Neutrophil (primary cell): ENCODE data around the gene NTM.

ENCODE experiments used
- H3K27ac ChIP-seq: fragments of 200-600 bp; sonication (generic); 2 replicates; pipeline ENCODE4 v1.5.1; 2016; ENCODE audit warnings: mild to moderate bottlenecking, moderate library complexity
- H3K27me3 ChIP-seq: fragments of 200-600 bp; sonication (generic); 2 replicates; pipeline ENCODE4 v1.6.0; 2016; ENCODE audit warnings: mild to moderate bottlenecking
- H3K36me3 ChIP-seq: fragments of 200-600 bp; sonication (generic); 2 replicates; pipeline ENCODE4 v1.5.1; 2017
- H3K4me1 ChIP-seq, 2 experiments: fragments of 200-600 bp in 1 of 2; sonication (generic) in 1 of 2; 1 replicate in 1 of 2; 2 replicates in 1 of 2; pipeline versions ENCODE4 v1.5.1 to v1.6.1; 2013 to 2016; ENCODE audit warnings: low read depth in 1 of 2, low read length in 1 of 2, mild to moderate bottlenecking in 1 of 2, moderate library complexity in 1 of 2; ENCODE audit not compliant: control insufficient read depth in 1 of 2, insufficient read depth in 1 of 2
- H3K4me3 ChIP-seq, 2 experiments: fragments of 200-600 bp in 1 of 2; sonication (generic) in 1 of 2; 1 replicate in 1 of 2; 2 replicates in 1 of 2; pipeline ENCODE4 v1.5.1; 2013 to 2016; ENCODE audit warnings: low read depth in 1 of 2, low read length in 1 of 2, mild to moderate bottlenecking in 1 of 2, moderate library complexity in 1 of 2
- H3K9me3 ChIP-seq: fragments of 200-600 bp; sonication (generic); 2 replicates; pipeline ENCODE4 v1.5.1; 2016
- TF ChIP-seq, protein P1 (sequence below): fragments of 200-600 bp; sonication (generic); IDR thresholded peaks from 2 replicates; pipeline ENCODE4 v1.5.1; 2016; ENCODE audit warnings: antibody characterized with exemption

NTM gene

DNA sequence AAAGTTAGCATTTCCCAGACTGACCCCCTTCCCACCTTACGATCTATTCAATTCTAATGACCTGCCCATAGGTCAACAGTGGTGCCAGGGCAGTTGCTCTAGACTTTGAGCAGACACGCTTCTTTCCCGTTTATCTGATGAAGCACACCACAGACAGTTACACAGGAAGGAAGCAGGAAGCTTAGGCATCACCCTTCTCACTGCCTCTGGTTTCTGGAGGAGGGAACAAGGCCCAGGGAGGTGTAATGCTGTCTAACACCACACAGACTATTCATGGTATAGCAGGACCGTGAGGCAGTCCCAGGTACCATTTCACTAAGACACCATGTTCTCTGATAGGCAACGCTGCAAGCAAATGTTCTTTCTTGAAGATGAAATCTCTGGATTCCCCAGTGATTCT, 279.4 kb downstream of the NTM start:
- Histone ChIP-seq H3K27ac (no peak overlapping the region), H3K4me1 (no peaks in the 10 kb centered on the region), H3K36me3 (no peaks in the 10 kb centered on the region), H3K9me3 (no peaks in the 10 kb centered on the region), H3K27me3 (no peaks in the 10 kb centered on the region), H3K4me3 (no peak overlapping the region)
- TF ChIP-seq, protein P1, sequence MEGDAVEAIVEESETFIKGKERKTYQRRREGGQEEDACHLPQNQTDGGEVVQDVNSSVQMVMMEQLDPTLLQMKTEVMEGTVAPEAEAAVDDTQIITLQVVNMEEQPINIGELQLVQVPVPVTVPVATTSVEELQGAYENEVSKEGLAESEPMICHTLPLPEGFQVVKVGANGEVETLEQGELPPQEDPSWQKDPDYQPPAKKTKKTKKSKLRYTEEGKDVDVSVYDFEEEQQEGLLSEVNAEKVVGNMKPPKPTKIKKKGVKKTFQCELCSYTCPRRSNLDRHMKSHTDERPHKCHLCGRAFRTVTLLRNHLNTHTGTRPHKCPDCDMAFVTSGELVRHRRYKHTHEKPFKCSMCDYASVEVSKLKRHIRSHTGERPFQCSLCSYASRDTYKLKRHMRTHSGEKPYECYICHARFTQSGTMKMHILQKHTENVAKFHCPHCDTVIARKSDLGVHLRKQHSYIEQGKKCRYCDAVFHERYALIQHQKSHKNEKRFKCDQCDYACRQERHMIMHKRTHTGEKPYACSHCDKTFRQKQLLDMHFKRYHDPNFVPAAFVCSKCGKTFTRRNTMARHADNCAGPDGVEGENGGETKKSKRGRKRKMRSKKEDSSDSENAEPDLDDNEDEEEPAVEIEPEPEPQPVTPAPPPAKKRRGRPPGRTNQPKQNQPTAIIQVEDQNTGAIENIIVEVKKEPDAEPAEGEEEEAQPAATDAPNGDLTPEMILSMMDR = no peak

DNA sequence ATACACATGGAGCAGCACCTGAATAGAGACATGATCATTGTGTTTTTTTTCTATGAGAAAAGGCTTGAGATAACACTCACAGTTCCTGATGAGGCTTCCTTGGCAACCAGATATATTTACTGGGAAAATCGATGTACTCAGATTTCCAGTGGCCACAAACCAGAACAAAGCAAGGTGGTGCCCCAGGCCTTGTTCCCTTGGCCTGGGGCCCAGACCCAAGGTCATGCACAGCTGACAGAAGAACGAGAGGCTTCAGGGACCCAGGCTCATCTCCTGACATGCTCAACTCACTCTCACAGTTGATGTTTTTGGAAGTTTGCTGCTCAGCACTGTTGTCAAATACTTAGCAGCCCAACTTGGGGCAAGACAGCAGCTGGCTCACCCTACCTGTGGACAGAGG, 281.8 kb downstream of the NTM start:
- Histone ChIP-seq H3K4me3 (no peak overlapping the region), H3K27ac (no peak overlapping the region), H3K27me3 (no peaks in the 10 kb centered on the region), H3K4me1 (no peaks in the 10 kb centered on the region), H3K36me3 (no peaks in the 10 kb centered on the region), H3K9me3 (no peaks in the 10 kb centered on the region)
- TF ChIP-seq, protein P1 = no peak

DNA sequence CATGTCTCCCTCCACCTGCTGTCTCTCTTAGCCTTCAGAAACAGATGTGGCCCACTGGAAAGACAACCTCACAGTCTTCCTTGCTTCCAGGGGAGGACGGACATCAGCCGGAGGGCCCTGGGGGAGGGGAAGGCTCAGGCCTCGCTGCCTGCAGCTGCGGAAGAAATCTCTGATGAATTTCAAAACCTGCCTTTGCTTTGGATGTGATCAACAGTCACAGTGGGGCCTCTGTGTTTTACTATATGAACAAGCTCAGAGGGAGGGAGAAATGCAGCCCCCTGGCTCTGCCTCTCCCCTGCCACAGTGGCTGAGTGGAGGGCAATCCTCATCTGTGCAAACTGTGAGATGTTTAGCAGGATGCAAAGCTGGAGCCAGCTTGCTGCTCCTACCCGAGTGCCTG, 282.8 kb downstream of the NTM start:
- no peak overlapping the region for H3K4me3 ChIP-seq
- H3K27me3 ChIP-seq = no peaks in the 10 kb centered on the region
- H3K27ac ChIP-seq = no peak overlapping the region
- TF ChIP-seq, protein P1 = no peak
- no peaks in the 10 kb centered on the region for H3K9me3 ChIP-seq
- H3K4me1 ChIP-seq = no peaks in the 10 kb centered on the region
- H3K36me3 ChIP-seq = no peaks in the 10 kb centered on the region

DNA sequence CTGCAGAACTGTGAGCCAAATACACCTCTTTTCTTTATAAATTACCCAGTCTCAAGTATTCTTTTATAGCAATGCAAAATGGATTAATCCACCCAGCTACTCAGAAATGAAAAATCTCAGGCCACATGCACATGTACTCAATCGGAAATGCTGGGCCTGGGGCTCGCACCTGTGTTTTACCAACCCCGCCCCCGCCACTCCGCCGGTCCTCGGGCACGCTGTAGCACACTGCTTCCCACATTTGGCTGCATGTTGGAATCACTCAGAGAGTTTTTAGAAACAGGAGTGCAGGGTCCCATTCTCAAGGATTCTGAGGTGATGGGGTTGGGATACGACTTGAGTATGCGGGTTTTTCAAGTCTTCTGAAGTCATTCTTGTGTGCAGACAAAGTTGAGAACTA, 284.4 kb downstream of the NTM start:
- Histone ChIP-seq H3K27ac (no peak overlapping the region), H3K9me3 (no peaks in the 10 kb centered on the region), H3K27me3 (no peaks in the 10 kb centered on the region), H3K36me3 (no peaks in the 10 kb centered on the region), H3K4me1 (no peaks in the 10 kb centered on the region), H3K4me3 (no peak overlapping the region)
- TF ChIP-seq, protein P1 = no peak

DNA sequence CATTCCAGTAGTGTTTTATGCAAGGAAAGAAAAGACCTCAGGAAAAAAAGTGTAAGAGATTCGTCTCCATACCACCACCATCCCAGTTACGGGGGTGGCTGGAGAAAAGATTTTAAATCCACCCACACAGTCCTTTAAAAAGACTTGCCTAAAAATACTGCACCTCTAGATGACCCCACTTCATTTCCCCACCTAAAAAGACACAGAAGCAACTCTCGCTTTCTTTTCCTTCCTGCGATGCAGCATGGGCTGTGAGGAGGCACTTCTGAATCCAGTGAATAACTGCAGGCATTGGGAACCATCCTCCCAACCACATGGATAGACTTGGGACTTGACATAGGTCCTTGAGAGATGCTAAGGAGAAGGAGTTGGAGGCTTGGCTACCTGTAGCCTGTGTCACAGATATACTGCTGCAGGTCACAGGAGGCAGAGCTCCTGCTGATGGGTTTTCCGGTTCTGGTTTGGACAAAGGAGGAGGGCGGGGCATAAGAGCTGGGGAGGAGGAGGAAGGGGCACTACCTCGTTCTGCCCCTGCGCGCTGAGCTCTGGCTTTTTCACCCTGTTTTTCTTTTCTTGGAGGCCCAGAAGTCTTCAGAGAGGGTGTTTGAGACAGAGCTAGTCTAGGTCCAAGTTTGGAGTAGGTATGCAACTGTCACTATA, 285.9 kb downstream of the NTM start:
- H3K36me3 ChIP-seq = no peaks in the 10 kb centered on the region
- no peaks in the 10 kb centered on the region for H3K27me3 ChIP-seq
- no peaks in the 10 kb centered on the region for H3K4me1 ChIP-seq
- no peak overlapping the region for H3K27ac ChIP-seq
- H3K9me3 ChIP-seq = no peaks in the 10 kb centered on the region
- TF ChIP-seq, protein P1 = no peak
- no peak overlapping the region for H3K4me3 ChIP-seq

DNA sequence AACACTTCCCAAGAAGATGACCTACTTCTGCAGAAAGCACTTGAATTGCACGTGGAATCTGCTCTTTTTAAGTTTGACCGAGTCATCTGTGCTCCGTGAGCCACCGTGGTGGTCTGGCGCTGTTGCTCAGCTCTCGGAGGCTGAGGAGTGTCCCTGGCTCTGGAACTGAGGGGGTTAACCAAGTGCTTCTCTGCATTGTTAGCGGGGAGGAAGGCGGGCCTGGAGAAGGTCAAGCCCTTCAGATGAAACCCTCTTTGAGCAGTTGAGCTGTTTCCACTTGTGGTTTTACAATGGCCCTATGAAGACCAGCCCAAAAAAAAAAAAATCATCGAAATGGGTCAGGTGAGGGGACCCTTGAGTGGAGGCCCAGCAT, 286.4 kb downstream of the NTM start:
- H3K9me3 ChIP-seq = no peaks in the 10 kb centered on the region
- no peaks in the 10 kb centered on the region for H3K27me3 ChIP-seq
- H3K36me3 ChIP-seq = no peaks in the 10 kb centered on the region
- H3K4me3 ChIP-seq = no peak overlapping the region
- TF ChIP-seq, protein P1 = no peak
- no peak overlapping the region for H3K27ac ChIP-seq
- H3K4me1 ChIP-seq = no peaks in the 10 kb centered on the region
